ENCODE results near the gene CR2.
A peak's percentile ranks its signal among the peaks of the same experiment; 100 is the strongest.

CR2 gene

GRCh38 chr1:207444514-207445217 is 9.5 kb upstream of the CR2 start:
- Histone ChIP-seq H3K4me3 (ENCODE audit: insufficient read depth, low read depth, low read length) (no peak overlapping the region), H3K27ac (ENCODE audit: insufficient read depth, low read depth, low read length, poor library complexity, severe bottlenecking) (no peak overlapping the region), H3K27me3 (ENCODE audit: control insufficient read depth, insufficient read depth, low read length, poor library complexity, severe bottlenecking) (no peaks in the 10 kb centered on the region), H3K9me3 (ENCODE audit: control insufficient read depth, low read length) (no peaks in the 10 kb centered on the region), H3K4me1 (ENCODE audit: control insufficient read depth, insufficient read depth, low read length) (no peaks in the 10 kb centered on the region), H3K36me3 (ENCODE audit: control insufficient read depth, insufficient read depth, low read length) (no peaks in the 10 kb centered on the region)
- WGBS, 2 experiments, result 80% methylated on average over 5 of the region's 5 CpGs

GRCh38 chr1:207453710-207454045 is 450 bp upstream of the CR2 start:
- Histone ChIP-seq H3K9me3 (ENCODE audit: control insufficient read depth, low read length) (no peaks in the 10 kb centered on the region), H3K36me3 (ENCODE audit: control insufficient read depth, insufficient read depth, low read length) (no peaks in the 10 kb centered on the region), H3K4me3 (ENCODE audit: insufficient read depth, low read depth, low read length) (peak overlapping the region; percentile 44), H3K4me1 (ENCODE audit: control insufficient read depth, insufficient read depth, low read length) (no peaks in the 10 kb centered on the region), H3K27me3 (ENCODE audit: control insufficient read depth, insufficient read depth, low read length, poor library complexity, severe bottlenecking) (peaks cover 71% of the 10 kb centered on the region), H3K27ac (ENCODE audit: insufficient read depth, low read depth, low read length, poor library complexity, severe bottlenecking) (no peak overlapping the region)
- WGBS, 2 experiments, result 19 to 33% methylated on average over 1 of the region's 1 CpG

GRCh38 chr1:207455183-207455754 is 1.1 kb downstream of the CR2 start:
- WGBS, 2 experiments, result 70 to 76% methylated on average over 6 of the region's 6 CpGs
- Histone ChIP-seq H3K36me3 (ENCODE audit: control insufficient read depth, insufficient read depth, low read length) (no peaks in the 10 kb centered on the region), H3K27me3 (ENCODE audit: control insufficient read depth, insufficient read depth, low read length, poor library complexity, severe bottlenecking) (peaks cover 71% of the 10 kb centered on the region), H3K27ac (ENCODE audit: insufficient read depth, low read depth, low read length, poor library complexity, severe bottlenecking) (no peak overlapping the region), H3K9me3 (ENCODE audit: control insufficient read depth, low read length) (no peaks in the 10 kb centered on the region), H3K4me3 (ENCODE audit: insufficient read depth, low read depth, low read length) (no peak overlapping the region), H3K4me1 (ENCODE audit: control insufficient read depth, insufficient read depth, low read length) (no peaks in the 10 kb centered on the region)

GRCh38 chr1:207458414-207458813 is 4.3 kb downstream of the CR2 start:
- H3K4me1 ChIP-seq (ENCODE audit: control insufficient read depth, insufficient read depth, low read length), result no peaks in the 10 kb centered on the region
- H3K9me3 ChIP-seq (ENCODE audit: control insufficient read depth, low read length), result no peaks in the 10 kb centered on the region
- no peak overlapping the region for H3K27ac ChIP-seq (ENCODE audit: insufficient read depth, low read depth, low read length, poor library complexity, severe bottlenecking)
- 72 to 79% methylated on average over 1 of the region's 1 CpG for WGBS, 2 experiments
- H3K27me3 ChIP-seq (ENCODE audit: control insufficient read depth, insufficient read depth, low read length, poor library complexity, severe bottlenecking), result peaks cover 46% of the 10 kb centered on the region
- no peaks in the 10 kb centered on the region for H3K36me3 ChIP-seq (ENCODE audit: control insufficient read depth, insufficient read depth, low read length)
- H3K4me3 ChIP-seq (ENCODE audit: insufficient read depth, low read depth, low read length), result no peak overlapping the region

- H3K9me3 ChIP-seq (ENCODE audit: control insufficient read depth, low read length), result no peaks in the 10 kb centered on the region
- 85 to 93% methylated on average over 2 of the region's 2 CpGs for WGBS, 2 experiments
Observed at GRCh38 chr1:207459008-207459407, 4.9 kb downstream of the CR2 start.

GRCh38 chr1:207461649-207462048 is 7.5 kb downstream of the CR2 start:
- Histone ChIP-seq H3K9me3 (ENCODE audit: control insufficient read depth, low read length) (no peaks in the 10 kb centered on the region), H3K36me3 (ENCODE audit: control insufficient read depth, insufficient read depth, low read length) (no peaks in the 10 kb centered on the region), H3K27ac (ENCODE audit: insufficient read depth, low read depth, low read length, poor library complexity, severe bottlenecking) (no peak overlapping the region), H3K4me1 (ENCODE audit: control insufficient read depth, insufficient read depth, low read length) (no peaks in the 10 kb centered on the region), H3K4me3 (ENCODE audit: insufficient read depth, low read depth, low read length) (no peak overlapping the region), H3K27me3 (ENCODE audit: control insufficient read depth, insufficient read depth, low read length, poor library complexity, severe bottlenecking) (peaks cover 14% of the 10 kb centered on the region)
- WGBS, 2 experiments, result 95 to 100% methylated on average over 1 of the region's 1 CpG

More at GRCh38 chr1:207459008-207459407, 4.9 kb downstream of the CR2 start:
- H3K4me3 ChIP-seq (ENCODE audit: insufficient read depth, low read depth, low read length), result no peak overlapping the region
- H3K27ac ChIP-seq (ENCODE audit: insufficient read depth, low read depth, low read length, poor library complexity, severe bottlenecking), result no peak overlapping the region
- no peaks in the 10 kb centered on the region for H3K36me3 ChIP-seq (ENCODE audit: control insufficient read depth, insufficient read depth, low read length)
- no peaks in the 10 kb centered on the region for H3K4me1 ChIP-seq (ENCODE audit: control insufficient read depth, insufficient read depth, low read length)
- peaks cover 40% of the 10 kb centered on the region for H3K27me3 ChIP-seq (ENCODE audit: control insufficient read depth, insufficient read depth, low read length, poor library complexity, severe bottlenecking)

GRCh38 chr1:207462535-207462934 is 8.4 kb downstream of the CR2 start:
- no peaks in the 10 kb centered on the region for H3K9me3 ChIP-seq (ENCODE audit: control insufficient read depth, low read length)
- H3K4me3 ChIP-seq (ENCODE audit: insufficient read depth, low read depth, low read length), result no peak overlapping the region
- peaks cover 5% of the 10 kb centered on the region for H3K27me3 ChIP-seq (ENCODE audit: control insufficient read depth, insufficient read depth, low read length, poor library complexity, severe bottlenecking)
- no peaks in the 10 kb centered on the region for H3K36me3 ChIP-seq (ENCODE audit: control insufficient read depth, insufficient read depth, low read length)
- H3K27ac ChIP-seq (ENCODE audit: insufficient read depth, low read depth, low read length, poor library complexity, severe bottlenecking), result no peak overlapping the region
- no peaks in the 10 kb centered on the region for H3K4me1 ChIP-seq (ENCODE audit: control insufficient read depth, insufficient read depth, low read length)

- Histone ChIP-seq H3K36me3 (ENCODE audit: control insufficient read depth, insufficient read depth, low read length) (no peaks in the 10 kb centered on the region), H3K27me3 (ENCODE audit: control insufficient read depth, insufficient read depth, low read length, poor library complexity, severe bottlenecking) (peaks cover 4% of the 10 kb centered on the region), H3K9me3 (ENCODE audit: control insufficient read depth, low read length) (no peaks in the 10 kb centered on the region), H3K27ac (ENCODE audit: insufficient read depth, low read depth, low read length, poor library complexity, severe bottlenecking) (no peak overlapping the region), H3K4me3 (ENCODE audit: insufficient read depth, low read depth, low read length) (no peak overlapping the region), H3K4me1 (ENCODE audit: control insufficient read depth, insufficient read depth, low read length) (no peaks in the 10 kb centered on the region)
Observed at GRCh38 chr1:207463021-207463420, 8.9 kb downstream of the CR2 start.

GRCh38 chr1:207463571-207463970 is 9.4 kb downstream of the CR2 start:
- WGBS, 2 experiments, result 80 to 95% methylated on average over 2 to 3 of the region's 3 CpGs
- H3K36me3 ChIP-seq (ENCODE audit: control insufficient read depth, insufficient read depth, low read length), result no peaks in the 10 kb centered on the region
- H3K4me1 ChIP-seq (ENCODE audit: control insufficient read depth, insufficient read depth, low read length), result no peaks in the 10 kb centered on the region
- H3K27ac ChIP-seq (ENCODE audit: insufficient read depth, low read depth, low read length, poor library complexity, severe bottlenecking), result no peak overlapping the region
- H3K27me3 ChIP-seq (ENCODE audit: control insufficient read depth, insufficient read depth, low read length, poor library complexity, severe bottlenecking), result peaks cover 4% of the 10 kb centered on the region
- no peak overlapping the region for H3K4me3 ChIP-seq (ENCODE audit: insufficient read depth, low read depth, low read length)
- H3K9me3 ChIP-seq (ENCODE audit: control insufficient read depth, low read length), result no peaks in the 10 kb centered on the region

- whole genome bisulfite sequencing, 2 experiments, result 93 to 100% methylated on average over 2 of the region's 2 CpGs
- Histone ChIP-seq H3K4me1 (ENCODE audit: control insufficient read depth, insufficient read depth, low read length) (no peaks in the 10 kb centered on the region), H3K27me3 (ENCODE audit: control insufficient read depth, insufficient read depth, low read length, poor library complexity, severe bottlenecking) (no peaks in the 10 kb centered on the region), H3K27ac (ENCODE audit: insufficient read depth, low read depth, low read length, poor library complexity, severe bottlenecking) (no peak overlapping the region), H3K36me3 (ENCODE audit: control insufficient read depth, insufficient read depth, low read length) (no peaks in the 10 kb centered on the region), H3K9me3 (ENCODE audit: control insufficient read depth, low read length) (no peaks in the 10 kb centered on the region), H3K4me3 (ENCODE audit: insufficient read depth, low read depth, low read length) (no peak overlapping the region)
Observed at GRCh38 chr1:207470927-207471326, 16.8 kb downstream of the CR2 start.

Measured in ectodermal cell (in vitro differentiated cells).